Measurements from ENCODE around the gene CDC20.
A peak's percentile ranks its signal among the peaks of the same experiment; 100 is the strongest.
"Not testable (repeated sequence)": the region's sequence is repeated elsewhere in the genome, so short reads cannot be mapped to it uniquely, and the experiment has no call there.

The CDC20 gene

DNA sequence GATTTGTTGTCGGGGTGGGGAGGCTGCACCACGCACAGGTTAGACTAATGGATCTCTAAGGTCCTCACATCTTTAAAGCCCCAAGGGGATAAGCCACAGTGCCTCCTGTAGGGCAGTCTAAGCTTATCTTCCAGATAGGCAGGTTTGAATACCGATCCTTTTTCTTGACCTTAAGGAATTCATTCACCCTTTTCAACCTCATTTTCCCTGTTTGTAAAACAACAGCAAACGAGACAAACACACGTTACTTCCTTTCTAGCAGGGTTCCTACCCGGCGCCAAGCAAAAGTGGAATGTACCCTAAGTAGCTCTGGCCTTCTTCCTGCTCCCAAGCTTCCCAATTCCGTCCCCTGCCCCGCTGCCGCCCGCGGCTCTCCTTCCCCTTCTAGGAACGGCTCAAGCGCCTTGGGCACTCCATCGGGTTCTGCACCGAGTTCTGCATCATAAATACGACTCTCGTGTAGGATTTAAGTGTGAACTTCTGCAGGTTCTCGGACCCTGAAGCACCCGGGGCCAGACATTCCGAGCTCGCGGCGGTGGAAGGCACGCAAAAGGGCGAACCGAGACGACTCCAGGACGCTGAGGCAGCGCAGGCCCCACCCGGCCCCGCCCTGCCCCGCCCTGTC lies 548 bp upstream of the CDC20 start:
- peak; percentile 64 for DNase-seq (ENCODE audit: low read depth, low spot score)

DNA sequence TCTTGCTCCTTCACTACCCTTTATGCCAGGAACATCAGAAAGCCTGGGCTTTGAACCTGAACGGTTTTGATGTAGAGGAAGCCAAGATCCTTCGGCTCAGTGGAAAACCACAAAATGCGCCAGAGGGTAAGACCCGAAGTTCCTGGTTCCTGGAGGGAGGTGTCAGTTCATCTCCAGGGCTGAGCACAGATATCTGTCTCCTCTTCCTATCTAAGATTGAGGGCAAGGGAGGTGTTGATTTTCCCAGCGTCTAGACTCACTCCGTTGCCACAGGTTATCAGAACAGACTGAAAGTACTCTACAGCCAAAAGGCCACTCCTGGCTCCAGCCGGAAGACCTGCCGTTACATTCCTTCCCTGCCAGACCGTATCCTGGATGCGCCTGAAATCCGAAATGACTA lies 915 bp downstream of the CDC20 start:
- DNase-seq (ENCODE audit: low read depth, low spot score): no peak

DNA sequence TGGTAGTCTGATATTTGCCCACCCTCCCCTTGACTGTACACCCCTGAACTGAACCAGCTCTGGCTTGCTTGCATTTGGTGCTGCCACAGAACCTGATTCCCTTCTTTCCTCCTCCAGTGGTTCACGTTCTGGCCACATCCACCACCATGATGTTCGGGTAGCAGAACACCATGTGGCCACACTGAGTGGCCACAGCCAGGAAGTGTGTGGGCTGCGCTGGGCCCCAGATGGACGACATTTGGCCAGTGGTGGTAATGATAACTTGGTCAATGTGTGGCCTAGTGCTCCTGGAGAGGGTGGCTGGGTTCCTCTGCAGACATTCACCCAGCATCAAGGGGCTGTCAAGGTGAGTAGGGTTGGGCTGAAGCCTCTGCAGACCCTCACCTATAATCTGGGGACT lies 1.8 kb downstream of the CDC20 start:
- DNase-seq (ENCODE audit: low read depth, low spot score): no peak

DNA sequence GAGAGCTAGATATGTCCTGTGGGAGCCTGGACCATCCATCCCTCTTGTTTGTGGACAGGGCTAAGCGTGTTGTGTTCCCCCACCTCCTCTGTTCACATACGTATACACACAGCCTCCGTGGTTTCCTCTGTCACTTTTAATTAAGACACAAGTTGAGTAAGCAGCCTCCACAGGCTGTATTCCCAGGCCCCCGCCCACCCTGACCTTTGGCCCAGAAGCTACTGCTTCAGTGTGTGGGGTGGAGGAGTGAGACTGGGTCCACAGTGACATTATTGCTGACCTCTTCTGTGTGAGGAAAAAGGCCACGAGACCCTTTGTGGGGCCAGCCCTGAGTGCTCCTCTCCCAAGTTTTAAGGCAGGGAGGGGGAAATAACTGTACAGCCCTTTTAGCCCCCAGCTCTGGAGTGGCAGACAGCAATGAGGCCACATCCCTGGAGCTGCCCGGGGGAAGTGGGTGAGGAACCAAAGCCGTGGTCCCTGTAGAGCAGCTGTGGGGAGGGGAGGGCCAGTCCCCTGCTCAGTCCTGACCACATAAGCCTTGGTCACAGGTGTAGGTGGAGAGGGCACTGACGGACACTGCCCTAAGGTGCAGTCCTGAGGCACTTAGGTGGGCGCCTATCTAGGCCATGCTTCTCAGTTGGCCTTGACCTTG lies 4.6 kb downstream of the CDC20 start:
- DNase-seq (ENCODE audit: low read depth, low spot score): no peak

DNA sequence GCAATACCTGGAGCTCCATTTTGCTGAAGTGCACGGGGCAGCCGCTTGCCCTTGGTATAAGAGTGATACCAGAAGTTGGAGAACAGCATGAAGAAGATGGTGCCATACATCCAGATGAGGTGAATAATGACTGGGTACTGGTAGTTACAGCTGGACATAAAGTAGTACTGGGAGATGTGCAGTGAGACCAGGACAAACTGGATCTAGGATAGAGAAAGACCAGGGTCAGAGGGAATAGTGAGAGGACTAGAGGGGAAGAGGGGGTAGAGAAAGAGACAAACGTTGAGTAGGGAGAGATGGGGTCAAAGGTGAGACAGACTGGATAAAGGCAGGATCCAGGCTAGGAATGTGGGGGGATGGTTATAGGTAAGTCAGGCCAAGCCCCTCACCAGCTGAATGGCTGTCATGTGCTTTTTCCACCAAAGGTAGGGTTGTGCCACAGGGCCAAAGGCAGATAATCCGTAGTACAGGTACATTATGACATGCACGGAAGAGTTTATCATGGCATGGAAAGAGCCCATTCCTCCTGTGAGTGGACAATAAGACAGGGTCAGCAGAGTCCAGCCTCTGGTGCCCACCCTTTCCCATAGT lies 5.2 kb downstream of the CDC20 start:
- DNase-seq (ENCODE audit: low read depth, low spot score): no peak

DNA sequence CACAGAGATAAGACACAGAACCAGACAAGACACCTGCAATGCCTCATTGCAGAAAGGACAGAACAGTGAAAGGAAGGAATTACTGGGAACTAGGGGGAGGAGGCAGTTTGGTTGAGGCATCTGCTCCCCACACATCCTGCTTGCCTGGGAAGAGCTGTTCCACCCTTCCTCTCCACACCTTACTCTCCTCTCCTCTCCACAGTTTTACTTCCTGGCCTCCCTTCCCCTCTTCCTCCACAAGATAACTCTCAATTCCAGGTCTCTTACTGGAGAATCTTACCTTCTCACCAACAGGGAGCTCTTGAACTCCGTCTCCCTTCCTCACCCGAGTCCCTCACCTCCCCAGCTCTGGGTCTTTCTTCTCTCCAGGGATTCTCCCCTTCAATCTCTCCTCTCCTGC lies 6.9 kb downstream of the CDC20 start:
- no peak for DNase-seq (ENCODE audit: low read depth, low spot score)

DNA sequence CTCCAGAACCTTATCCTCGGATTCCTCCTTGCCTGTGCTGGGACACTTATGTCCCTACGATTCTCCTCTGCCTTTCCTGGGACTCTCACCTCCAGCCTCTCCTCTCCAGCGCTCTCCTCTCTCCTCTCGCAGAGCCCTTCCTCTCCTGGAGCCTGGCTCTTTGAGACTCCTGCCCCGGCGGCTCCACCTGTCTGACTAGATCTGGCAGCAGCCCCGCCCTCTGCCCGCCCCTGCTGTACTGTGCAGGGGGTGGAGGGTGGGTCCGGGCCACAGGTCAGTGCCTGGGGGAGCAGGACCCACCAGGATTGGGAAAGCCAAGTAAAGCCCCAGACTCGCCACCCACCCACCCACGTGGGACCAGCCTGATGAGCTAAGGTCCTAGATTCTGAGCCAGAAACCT lies 7.4 kb downstream of the CDC20 start:
- no peak for DNase-seq (ENCODE audit: low read depth, low spot score)

DNA sequence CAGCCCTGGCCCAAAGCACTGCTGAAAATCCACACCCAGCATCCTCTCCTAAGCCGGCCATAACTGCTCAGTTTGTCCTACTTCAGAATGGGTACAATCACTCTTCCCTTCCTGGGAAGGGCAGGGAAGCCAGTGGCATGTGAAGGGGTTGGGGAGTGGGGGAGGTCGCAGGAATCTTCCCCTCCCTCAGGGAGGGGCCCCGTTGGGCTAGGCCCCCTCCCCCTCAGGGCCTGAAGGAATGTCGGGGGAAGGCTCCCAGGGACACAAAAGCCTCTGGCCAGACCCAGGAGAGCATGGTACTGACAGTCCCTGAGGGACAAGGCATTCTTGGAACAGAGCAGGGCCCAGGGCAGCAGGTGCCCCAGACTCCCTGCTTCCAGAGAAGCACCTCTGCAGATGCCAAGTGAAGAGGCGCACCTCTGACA lies 7.8 kb downstream of the CDC20 start:
- DNase-seq (ENCODE audit: low read depth, low spot score): no peak

DNA sequence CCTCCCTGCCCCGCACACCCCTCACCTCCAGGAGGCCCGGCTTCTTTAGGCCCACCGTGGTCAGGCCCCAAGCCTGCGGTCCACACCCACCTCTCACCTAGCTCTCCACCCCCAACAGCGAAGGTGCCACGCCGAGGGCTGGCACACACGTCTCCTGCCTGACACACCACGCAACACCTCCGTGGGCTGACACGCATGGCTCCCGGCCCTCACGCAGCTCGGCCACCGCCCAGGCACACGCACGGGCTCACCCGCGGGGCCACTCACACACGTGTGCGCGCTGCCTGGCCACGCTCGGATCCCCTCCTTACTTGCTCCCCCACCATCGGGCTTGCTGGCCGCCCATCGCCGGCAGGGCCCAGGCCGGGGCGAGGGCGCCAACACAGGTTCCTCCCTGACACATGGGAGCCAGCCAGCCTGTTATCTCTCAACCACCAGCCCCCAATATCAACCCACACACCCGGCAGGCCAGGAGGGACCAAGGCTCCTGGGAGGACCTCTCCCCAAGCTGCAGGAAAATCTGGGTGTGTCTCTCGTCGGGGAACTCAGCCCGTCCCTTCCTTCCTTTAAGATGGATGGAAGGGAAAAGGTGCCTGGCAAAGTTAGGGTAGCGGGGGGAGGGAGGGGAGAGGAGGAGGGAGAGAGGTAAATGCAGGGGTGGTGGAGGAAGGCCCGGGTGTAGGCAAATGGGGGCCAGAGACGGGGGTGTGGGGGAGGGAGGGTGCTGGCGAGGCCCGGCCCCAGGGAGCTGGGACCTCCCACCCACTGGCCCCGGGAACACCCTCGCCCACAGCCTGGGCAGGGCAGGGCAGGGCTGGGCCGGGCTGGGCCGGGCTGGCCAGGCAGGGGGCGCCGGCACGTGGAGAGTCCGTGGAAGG lies 8.5 kb downstream of the CDC20 start:
- DNase-seq (ENCODE audit: low read depth, low spot score): no peak

DNA sequence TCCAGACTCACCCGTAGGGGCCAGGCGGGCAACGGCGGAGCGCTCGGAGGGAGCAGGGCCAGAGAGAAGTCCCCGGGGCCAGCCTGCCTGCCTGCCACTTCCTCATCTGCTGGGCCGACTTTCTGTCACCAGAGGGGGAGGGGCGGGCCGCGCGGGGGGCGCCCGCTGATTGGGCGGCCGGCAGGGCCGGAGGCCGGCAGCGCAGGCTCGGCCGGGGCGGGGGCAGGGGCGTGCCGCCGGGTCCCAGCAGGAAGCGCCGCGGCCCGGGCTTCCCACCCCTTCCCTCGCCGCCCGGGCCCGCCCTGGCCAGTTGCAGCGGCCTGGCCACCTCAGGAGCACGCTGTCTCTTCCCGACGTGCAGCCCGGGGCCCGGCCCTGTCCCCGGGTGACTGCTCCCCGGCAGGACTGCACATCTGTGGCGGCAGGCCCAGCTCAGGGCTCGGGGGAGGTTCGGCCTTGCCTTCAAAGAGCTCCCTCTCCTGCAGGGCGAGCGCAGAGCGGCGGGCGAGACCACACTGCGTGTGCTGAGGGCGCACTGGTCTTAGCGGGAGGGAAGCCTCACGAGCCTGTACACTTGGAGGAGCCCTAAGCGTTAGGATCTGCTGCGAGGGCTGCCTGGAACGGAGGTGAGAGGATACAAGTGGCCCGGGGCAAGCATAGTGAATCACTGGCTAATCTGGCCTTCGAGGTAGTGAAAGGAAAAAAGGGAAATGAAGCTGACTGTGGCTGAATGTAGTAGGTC lies 9.3 kb downstream of the CDC20 start, which contains the start of gene ELOVL1:
Gene ELOVL1, minus strand, starts transcription at position 108 of the 742 bp plus-strand sequence. CDS start 2,402 bp downstream, outside the sequence.
- peak; percentile 96 for DNase-seq (ENCODE audit: low read depth, low spot score)

DNA sequence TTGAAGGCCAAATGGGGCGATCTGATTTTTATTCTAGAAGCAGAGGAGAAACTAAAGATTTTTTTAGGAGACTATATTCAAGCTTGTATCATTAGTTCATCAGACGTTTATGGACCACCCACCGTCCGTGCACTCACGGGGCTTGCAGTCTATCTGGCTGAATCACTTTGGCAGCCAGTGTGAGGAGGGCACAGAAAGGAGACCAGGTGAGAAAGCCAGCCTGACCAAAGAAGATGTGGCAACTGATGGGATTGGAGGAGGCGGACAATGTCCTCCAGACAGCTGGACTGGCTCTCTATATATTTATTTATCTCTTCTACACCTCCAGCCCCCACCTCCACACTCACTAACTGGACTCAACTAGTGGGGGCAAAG lies 9.9 kb downstream of the CDC20 start:
- no peak for DNase-seq (ENCODE audit: low read depth, low spot score)

DNA sequence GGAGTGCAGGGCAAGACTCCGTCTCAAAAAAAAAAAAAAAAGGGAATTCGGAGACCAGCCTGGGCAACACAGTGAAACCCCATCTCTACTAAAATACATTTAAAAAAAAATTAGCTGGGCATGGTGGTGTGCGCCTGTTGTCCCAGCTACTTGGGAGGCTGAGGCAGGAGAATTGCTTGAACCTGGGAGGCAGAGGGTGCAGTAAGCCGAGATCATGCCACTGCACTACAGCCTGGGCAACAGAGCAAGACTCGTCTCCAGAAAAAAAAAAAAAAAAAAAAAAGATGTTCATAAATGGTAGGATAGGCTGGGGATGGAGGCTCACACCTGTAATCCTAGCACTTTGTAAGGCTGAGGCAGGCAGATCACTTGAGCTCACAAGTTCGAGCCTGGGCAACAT lies 11.0 kb downstream of the CDC20 start:
- DNase-seq (ENCODE audit: low read depth, low spot score): not testable (repeated sequence)

DNA sequence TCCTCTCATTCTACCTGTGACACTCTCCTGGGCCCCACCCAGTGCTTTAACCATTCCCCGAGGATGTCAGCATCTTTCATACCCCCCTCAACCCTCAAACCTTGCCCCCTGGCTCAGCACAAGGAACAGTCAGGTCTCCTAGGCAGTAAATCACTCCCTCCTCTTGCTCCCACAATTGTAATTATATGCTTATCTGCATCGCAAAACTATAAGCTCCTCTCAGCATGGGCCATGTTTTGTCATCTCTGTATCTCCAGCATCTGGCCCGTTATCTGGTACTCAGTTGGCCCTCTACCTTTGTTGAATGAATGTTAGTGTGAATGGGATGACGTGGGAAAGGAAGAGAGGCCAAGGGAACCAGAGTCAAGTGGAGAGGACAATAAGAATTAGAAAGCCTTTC lies 11.8 kb downstream of the CDC20 start:
- DNase-seq (ENCODE audit: low read depth, low spot score): no peak

DNA sequence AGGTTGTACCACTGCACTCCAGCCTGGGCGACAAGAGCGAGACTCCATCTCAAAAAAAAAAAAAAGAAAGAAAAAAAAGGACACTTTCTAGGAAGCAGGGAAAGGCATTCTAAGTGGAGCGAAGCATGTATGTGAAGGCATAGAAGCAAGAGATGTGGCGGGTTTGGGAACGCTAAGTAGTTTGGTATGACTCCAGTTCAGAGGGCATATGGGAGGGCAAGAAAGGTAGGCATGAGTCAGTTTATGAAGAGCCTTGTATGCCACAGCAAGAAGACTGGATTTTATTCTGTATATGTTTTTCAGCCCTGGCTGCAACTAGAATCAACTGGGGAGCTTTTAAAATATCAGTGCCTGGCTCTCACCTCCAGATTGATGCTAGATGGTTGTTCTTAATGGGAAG lies 13.4 kb downstream of the CDC20 start:
- DNase-seq (ENCODE audit: low read depth, low spot score): no peak

DNA sequence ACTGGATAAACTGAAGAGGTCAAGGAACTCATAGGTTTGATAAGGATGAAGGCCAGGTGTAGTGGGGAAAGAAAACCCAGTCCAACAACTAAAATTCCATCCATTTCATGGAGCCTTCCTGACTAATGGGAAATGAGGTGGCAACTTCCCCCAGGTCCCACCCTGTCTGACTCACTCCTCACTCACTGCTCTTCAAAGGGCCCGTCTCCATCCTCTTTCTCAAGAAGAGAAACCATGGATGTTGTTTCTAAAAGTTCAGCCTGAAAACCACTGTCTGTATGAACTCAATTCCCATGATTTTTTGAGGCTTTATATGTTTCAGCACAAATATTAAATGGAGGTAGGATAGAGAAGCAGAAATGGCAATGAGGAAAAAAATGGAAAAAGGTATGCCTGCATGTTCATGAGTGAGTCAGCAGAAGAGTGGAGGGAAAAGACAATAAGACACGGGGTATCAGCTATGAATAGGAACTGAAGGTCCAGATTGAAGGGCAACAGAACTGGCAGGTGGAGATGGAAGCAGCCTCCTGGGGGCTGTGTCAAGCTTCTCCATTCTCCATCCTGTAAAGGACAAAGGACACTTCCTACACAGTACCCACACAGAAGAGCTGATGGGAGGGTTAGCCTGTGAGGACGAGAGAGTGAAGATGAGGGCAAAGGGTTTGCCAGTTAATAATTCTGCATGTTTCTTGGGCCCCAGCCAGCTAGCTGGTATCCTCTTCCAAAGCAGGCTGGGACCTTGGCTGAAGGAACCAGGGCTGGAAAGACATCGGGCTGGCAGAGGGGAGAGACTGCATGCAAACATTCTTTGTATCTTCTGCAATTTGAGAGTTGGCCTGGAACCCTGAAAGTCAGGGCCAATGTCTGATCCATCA lies 14.5 kb downstream of the CDC20 start:
- DNase-seq (ENCODE audit: low read depth, low spot score): peak; percentile 61

DNA sequence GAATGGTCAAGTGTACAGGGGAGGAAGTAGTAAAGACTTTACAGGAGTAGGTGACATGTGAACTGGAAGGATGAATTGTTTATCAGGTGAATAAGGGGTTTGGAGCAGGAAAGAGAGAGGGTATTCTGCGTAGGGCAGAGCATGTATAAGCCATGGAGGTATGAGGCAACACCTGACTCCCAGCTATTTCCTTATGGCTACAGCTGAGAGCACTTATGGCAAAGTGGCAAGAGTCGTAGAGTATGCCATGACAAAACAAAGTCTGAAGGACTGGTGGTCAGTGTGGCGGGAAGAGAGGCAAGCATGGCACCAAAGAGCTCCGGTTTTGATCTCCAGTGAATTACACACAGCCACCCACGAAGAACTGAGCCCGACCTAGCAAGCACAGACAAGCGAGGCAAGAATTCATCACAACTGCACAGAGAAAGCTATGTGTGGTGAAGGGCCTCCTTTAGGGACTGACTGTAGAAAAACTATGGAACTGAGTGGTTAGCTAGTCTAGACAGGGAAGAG lies 18.0 kb downstream of the CDC20 start:
- no peak for DNase-seq (ENCODE audit: low read depth, low spot score)

DNA sequence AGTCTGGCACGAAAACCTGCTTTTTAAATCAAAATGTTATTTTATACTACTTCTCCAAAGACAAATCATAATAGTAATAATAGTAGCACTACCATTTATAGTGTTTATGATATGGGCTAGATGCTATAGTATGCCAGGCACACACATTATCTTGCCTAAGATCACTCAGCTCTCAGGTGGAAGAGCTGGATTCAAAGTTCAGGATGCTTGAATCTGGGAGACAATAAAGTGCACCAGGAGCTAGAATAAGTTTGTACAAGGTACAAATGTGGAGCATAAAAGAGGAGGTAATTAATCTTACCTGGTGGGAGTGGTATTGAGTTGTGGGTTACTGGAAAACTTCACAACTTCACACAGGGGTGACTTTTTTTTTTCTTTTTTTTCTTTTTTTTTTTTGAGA lies 19.1 kb downstream of the CDC20 start:
- DNase-seq (ENCODE audit: low read depth, low spot score): no peak

DNA sequence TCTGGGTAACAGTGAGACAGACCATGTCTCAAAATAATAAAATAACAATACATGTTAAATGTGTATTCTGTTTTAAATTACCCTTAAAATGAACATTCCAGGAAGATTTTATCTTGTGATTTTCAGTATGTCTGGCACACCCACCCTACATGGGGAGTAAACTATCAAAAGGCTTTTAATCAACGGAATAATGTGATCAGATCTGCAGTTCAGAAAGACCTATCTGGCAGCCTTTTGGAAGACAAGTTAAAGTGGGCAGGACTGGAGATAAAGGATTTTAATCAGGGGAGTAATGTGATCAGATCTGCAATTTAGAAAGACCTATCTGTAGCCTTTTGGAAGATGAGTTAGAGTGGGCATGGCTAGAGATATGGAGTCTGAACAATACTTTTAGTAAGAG lies 20.7 kb downstream of the CDC20 start:
- no peak for DNase-seq (ENCODE audit: low read depth, low spot score)

DNA sequence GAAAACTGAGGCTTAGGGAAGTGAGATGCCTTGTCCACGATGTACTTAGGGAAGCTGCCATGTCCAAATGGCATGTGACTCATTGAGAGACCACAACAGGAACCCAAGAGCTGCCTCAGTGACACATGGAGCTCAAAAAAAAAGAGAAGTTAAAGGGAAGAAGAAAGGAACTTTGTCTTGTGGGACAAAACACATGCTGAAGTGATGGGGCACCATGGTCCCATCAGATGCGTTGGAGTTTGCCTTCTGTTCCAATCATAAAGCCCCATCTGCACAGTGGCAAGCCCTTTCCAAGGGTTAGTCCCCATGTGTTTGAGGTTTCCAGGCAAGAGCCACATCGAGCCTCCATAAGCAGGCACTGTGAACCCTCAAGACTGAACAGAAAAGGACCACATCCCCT lies 22.8 kb downstream of the CDC20 start:
- no peak for DNase-seq (ENCODE audit: low read depth, low spot score)

DNA sequence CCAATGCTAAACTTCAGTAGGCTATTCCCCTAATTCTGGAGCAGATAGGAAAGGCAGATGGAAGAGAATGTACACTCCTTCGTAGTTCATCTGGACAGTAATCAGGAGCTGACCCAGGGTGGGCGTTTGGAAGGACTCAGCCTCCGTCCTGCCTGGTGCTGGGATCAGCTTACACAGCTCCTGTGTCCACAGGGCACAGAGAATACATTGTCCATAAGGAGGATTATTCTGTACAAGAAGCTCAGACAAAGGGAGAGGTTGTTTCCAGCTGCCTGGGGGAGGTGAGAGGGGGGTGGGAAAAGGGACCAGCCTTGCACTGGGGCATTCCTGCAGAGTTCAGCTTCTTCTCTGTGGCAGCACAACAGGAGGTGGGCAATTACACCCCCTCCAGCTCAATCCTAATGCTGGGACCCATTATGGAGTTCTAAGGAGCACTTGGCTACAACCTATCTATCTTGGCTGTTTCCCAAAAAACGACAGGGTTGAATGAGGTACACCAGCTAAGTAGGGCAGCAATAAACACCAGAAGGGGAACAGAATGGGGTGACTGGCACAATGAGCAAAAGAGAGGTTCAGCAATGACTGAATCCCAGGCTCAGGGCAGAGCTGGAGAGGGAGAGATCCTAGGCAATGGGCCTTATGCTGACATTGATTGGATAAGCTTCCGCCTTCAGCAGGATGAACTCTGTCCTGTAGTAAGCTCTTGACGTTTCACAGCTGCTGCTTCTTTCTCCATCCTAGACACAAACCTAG lies 23.4 kb downstream of the CDC20 start:
- DNase-seq (ENCODE audit: low read depth, low spot score): no peak
